OCI-LY7 (cell line): ENCODE data around the gene YY1. TPM values are rescaled to one million over a fixed set of nuclear protein-coding genes. Genes with fewer than 3 reads are reported as not detected.
A peak's percentile ranks its signal among the peaks of the same experiment; 100 is the strongest.

ENCODE experiments used
- BruUV-seq: library from RNA; stranded (reverse); fragments of 400-500 nt; replicated peaks from 2 replicates; lab custom pipeline; 2021; lab: Mats Ljungman, UMichigan
- CTCF ChIA-PET: fragments of 300-600 bp; sonication (Branson Sonifier 250); formaldehyde crosslinking; loops from one replicate; lab custom pipeline; 2022; ENCODE audit warnings: antibody characterized with exemption; ENCODE audit not compliant: unreplicated experiment; lab: Charles Lee
- POLR2A ChIA-PET: fragments of 300-600 bp; sonication (Branson Sonifier 250); formaldehyde crosslinking; loops from one replicate; lab custom pipeline; 2022; ENCODE audit warnings: antibody characterized with exemption; lab: Charles Lee
- DNase-seq: peaks from one replicate; pipeline ENCODE4 v3.0.0-alpha.2; 2015; ENCODE audit warnings: low spot score
- H2AFZ ChIP-seq: fragments of 200-600 bp; sonication (generic), shearing (Covaris generic); 2 replicates; pipeline ENCODE4 v1.6.1; 2014; ENCODE audit warnings: mild to moderate bottlenecking, antibody characterized with exemption, low read length, moderate library complexity
- H3K27ac ChIP-seq: fragments of 200-600 bp; sonication (generic); 2 replicates; pipeline ENCODE4 v1.5.1; 2014; ENCODE audit warnings: mixed run types, low read depth, mild to moderate bottlenecking, moderate library complexity, low read length, inconsistent platforms; ENCODE audit not compliant: poor library complexity, severe bottlenecking
- H3K36me3 ChIP-seq: fragments of 200-600 bp; sonication (generic); 2 replicates; pipeline ENCODE4 v1.6.1; 2014; ENCODE audit warnings: mild to moderate bottlenecking, antibody characterized with exemption, low read length, moderate library complexity, mixed read lengths; ENCODE audit not compliant: insufficient read depth
- H3K4me1 ChIP-seq: fragments of 200-600 bp; sonication (generic); 2 replicates; pipeline ENCODE4 v1.5.1; 2014; ENCODE audit warnings: mild to moderate bottlenecking, low read length; ENCODE audit not compliant: insufficient read depth, poor library complexity, severe bottlenecking
- H3K4me2 ChIP-seq: fragments of 200-600 bp; sonication (generic); 2 replicates; pipeline ENCODE4 v1.6.1; 2014; ENCODE audit warnings: mild to moderate bottlenecking, low read length
- H3K4me3 ChIP-seq: fragments of 200-600 bp; sonication (generic); 2 replicates; pipeline ENCODE4 v1.5.1; 2014; ENCODE audit warnings: mild to moderate bottlenecking, low read depth, low read length; ENCODE audit not compliant: poor library complexity, severe bottlenecking
- H3K79me2 ChIP-seq: fragments of 200-600 bp; sonication (generic); 2 replicates; pipeline ENCODE4 v1.6.1; 2016; ENCODE audit warnings: low read depth, mild to moderate bottlenecking, low read length, moderate library complexity, mixed read lengths; ENCODE audit not compliant: insufficient read depth
- H3K9me2 ChIP-seq: fragments of 200-600 bp; sonication (generic); 2 replicates; pipeline ENCODE4 v1.6.1; 2016; ENCODE audit warnings: mild to moderate bottlenecking, low read length, mixed read lengths; ENCODE audit not compliant: insufficient read depth
- H3K9me3 ChIP-seq: fragments of 200-600 bp; sonication (generic); 2 replicates; pipeline ENCODE4 v1.6.1; 2014; ENCODE audit warnings: mild to moderate bottlenecking, mixed run types, low read length, mixed read lengths
- H4K20me1 ChIP-seq: fragments of 200-600 bp; sonication (generic); 2 replicates; pipeline ENCODE4 v1.6.1; 2014; ENCODE audit warnings: mild to moderate bottlenecking, antibody characterized with exemption, low read length, moderate library complexity, mixed read lengths; ENCODE audit not compliant: insufficient read depth
- EZH2phosphoT487 ChIP-seq: fragments of 200-600 bp; sonication (generic); IDR thresholded peaks from 2 replicates; pipeline ENCODE4 v1.6.1; 2018; ENCODE audit warnings: low read depth, borderline replicate concordance, mild to moderate bottlenecking, mixed run types, antibody characterized with exemption, low read length, moderate library complexity, mixed read lengths
- intact Hi-C: fragments of 100-400 bp; cut with micrococcal nuclease; formaldehyde crosslinking; loops from one replicate; pipeline ENCODE4 v1.10.0; 2022; ENCODE audit not compliant: unreplicated experiment
- total RNA-seq, 2 experiments: library from RNA; depleted of rRNA in 1 of 2; stranded (reverse); fragments of >200 nt in 1 of 2; shearing (Covaris generic) in 1 of 2; gene quantifications; 2 replicates each; pipeline ENCODE4 v1.2.3, GENCODE V29; 2014 to 2022
- TF ChIP-seq, protein P1 (sequence below): fragments of 200-600 bp; sonication (generic); conservative IDR thresholded peaks from 2 replicates; pipeline ENCODE4 v1.5.1; 2014; ENCODE audit warnings: mild to moderate bottlenecking, antibody characterized with exemption, low read length, moderate library complexity, mixed read lengths

The YY1 gene
- total RNA-seq, 2 experiments from 2014 or later, result 59.9 to 140 TPM

DNA sequence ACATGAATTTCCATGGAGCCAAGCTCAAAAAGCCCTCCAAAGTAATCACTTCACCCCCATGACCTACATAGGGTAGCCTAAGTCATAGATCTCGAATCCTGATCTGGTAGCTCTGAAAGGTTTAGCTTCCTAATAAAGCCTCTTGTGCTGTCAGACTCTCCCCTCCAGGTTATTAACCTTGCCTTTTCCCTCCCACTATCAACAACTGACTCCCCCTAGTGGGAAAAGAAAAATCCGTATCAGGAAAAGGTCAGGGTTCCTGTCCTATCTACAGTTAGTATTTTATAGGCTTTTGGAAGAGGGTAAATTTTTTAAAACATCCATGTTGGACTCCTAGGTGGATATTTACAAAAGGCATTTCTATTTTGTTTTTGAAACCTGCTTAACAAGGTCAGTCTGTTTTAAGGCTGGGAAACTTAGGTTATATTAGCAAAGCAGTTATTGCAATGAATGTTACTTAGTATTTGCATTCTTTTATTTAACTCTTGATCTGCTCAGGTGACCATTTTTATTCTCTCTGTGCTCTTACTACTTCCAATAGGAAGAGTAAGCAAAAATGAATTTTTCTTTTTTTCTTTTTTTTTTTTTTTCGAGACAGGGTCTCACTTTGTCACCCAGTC, 8.0 kb downstream of the YY1 start:
- DNase-seq, result peak; percentile 53
- peak overlapping the region; percentile 45 for H3K27ac ChIP-seq
- TF ChIP-seq EZH2phosphoT487, result no peak
- TF ChIP-seq, protein P1, sequence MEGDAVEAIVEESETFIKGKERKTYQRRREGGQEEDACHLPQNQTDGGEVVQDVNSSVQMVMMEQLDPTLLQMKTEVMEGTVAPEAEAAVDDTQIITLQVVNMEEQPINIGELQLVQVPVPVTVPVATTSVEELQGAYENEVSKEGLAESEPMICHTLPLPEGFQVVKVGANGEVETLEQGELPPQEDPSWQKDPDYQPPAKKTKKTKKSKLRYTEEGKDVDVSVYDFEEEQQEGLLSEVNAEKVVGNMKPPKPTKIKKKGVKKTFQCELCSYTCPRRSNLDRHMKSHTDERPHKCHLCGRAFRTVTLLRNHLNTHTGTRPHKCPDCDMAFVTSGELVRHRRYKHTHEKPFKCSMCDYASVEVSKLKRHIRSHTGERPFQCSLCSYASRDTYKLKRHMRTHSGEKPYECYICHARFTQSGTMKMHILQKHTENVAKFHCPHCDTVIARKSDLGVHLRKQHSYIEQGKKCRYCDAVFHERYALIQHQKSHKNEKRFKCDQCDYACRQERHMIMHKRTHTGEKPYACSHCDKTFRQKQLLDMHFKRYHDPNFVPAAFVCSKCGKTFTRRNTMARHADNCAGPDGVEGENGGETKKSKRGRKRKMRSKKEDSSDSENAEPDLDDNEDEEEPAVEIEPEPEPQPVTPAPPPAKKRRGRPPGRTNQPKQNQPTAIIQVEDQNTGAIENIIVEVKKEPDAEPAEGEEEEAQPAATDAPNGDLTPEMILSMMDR, result peak; percentile 89
- peaks cover 87% of the 10 kb centered on the region for H3K4me1 ChIP-seq
- ChIA-PET CTCF (no interaction called here), POLR2A (interaction anchor here (0.6 to 2.0 kb wide), 4 partner anchors 11 to 180 kb away, joined by 3 to 5 read pairs (median 4); no protein-coding TSS in a partner anchor)
- H3K79me2 ChIP-seq, result peaks cover 100% of the 10 kb centered on the region
- peak overlapping the region; percentile 93 for H3K4me2 ChIP-seq
- peaks cover 70% of the 10 kb centered on the region for H3K36me3 ChIP-seq
- no peak overlapping the region for H2AFZ ChIP-seq
- H3K4me3 ChIP-seq, result no peak overlapping the region
- H4K20me1 ChIP-seq, result peaks cover 46% of the 10 kb centered on the region
- H3K9me2 ChIP-seq, result no peaks in the 10 kb centered on the region
- BruUV-seq, result TSS peak; percentile 5
- H3K9me3 ChIP-seq, result no peaks in the 10 kb centered on the region
- intact Hi-C loops, result no loop called here

DNA sequence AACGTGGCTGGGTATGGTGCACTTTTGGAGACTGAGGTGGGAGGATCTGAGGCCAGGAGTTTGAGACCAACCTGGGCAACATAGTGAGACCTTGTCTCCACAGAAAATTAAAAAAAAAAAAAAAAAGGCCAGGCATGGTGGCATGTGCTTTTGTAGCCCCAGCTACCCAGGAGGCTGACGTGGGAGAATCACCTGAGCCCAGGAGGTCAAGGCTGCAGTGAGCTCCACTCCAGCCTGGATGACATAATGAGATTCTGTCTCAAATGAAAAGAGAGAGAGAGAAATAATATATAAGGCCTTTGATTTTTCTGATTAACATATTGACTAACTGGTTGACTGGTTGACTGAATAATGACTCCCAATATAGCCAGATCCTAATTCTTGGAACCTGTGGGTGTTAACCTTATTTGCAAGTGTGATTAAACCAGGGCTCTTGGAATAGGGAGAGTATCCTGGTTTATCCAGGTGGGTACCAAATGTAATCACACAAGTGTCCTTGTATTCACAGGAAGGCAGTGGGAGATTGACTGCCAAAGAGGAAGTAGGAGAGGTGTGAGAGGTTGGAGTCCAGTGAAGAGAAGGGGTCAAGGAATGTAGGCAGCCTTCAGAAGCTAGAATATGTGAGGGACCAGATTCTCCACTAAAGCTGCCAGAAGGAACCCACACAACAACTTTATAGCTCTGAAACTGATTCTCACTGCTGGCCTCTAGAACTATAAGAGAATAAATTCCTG, 12.0 kb downstream of the YY1 start:
- Histone ChIP-seq H3K4me1 (peaks cover 84% of the 10 kb centered on the region), H2AFZ (no peak overlapping the region), H3K27ac (peak overlapping the region; percentile 18), H3K9me3 (no peaks in the 10 kb centered on the region), H3K79me2 (peaks cover 100% of the 10 kb centered on the region), H4K20me1 (peaks cover 46% of the 10 kb centered on the region), H3K9me2 (no peaks in the 10 kb centered on the region), H3K4me2 (peak overlapping the region; percentile 28), H3K36me3 (peaks cover 77% of the 10 kb centered on the region), H3K4me3 (no peak overlapping the region)
- ChIA-PET CTCF (no interaction called here), POLR2A (interaction anchor here (0.7 to 1.7 kb wide), 3 partner anchors 14 to 184 kb away, joined by 3 to 5 read pairs (median 3); no protein-coding TSS in a partner anchor)
- intact Hi-C loops, result no loop called here
- DNase-seq, result no peak
- TF ChIP-seq, protein P1, result no peak
- no peak for TF ChIP-seq EZH2phosphoT487
- no TSS peak for BruUV-seq

DNA sequence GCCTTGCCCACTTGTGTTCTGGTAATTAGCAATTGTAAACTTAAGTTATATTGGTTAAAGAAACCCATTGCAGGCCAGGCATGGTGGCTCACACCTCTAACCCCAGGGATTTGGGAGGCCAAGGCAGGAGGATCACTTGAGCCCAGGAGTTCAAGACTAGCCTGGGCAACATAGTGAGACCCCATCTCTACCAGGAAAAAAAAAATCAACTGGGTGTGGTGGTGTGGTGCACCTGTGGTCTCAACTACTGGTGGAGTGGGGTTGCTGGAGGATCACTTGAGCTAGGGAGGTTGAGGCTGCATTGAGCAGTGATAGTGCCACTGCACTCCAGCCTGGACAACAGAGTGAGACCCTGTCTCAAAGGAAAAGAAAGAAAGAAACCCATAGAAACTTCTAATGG, 13.7 kb downstream of the YY1 start:
- H3K9me3 ChIP-seq, result no peaks in the 10 kb centered on the region
- no peak for TF ChIP-seq EZH2phosphoT487
- TF ChIP-seq, protein P1, result no peak
- H4K20me1 ChIP-seq, result peaks cover 39% of the 10 kb centered on the region
- peaks cover 84% of the 10 kb centered on the region for H3K4me1 ChIP-seq
- H2AFZ ChIP-seq, result no peak overlapping the region
- peak overlapping the region; percentile 13 for H3K27ac ChIP-seq
- H3K4me2 ChIP-seq, result 0 out of 2 replicates have a peak overlapping the region, but pooled peaks have one; percentile 7
- no peak for DNase-seq
- no peak overlapping the region for H3K4me3 ChIP-seq
- BruUV-seq, result no TSS peak
- peaks cover 69% of the 10 kb centered on the region for H3K36me3 ChIP-seq
- ChIA-PET POLR2A (no interaction called here), CTCF (no interaction called here)
- no peaks in the 10 kb centered on the region for H3K9me2 ChIP-seq
- intact Hi-C loops, result no loop called here
- peaks cover 100% of the 10 kb centered on the region for H3K79me2 ChIP-seq
